ENCODE results near the gene KCTD17.

Gene KCTD17

DNA sequence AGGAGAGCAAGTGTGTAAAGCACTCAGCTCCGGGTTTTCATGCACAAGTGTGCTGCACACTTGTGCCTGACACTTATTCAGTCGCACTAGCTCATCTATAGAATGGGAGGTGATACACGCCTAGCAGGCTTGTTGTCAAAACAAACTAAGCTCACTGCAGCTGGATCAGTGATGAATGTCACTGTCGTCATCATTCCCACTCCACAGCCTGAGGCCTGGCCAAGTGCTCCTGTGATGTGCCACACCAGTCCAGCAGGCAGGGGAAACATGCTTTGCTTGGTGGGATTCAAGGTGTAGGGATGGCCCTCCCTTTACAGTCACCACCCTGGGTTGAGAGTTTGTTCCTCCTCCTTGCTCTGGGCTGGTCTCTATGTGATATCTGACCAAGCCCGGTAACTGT, 25.2 kb upstream of the KCTD17 start:
- Mint-ChIP-seq H3K4me3 (no peak overlapping the region), H3K27ac (no peak overlapping the region), H3K9me3 (no peaks in the 10 kb centered on the region), H3K36me3 (peaks cover 19% of the 10 kb centered on the region), H3K4me1 (peaks cover 14% of the 10 kb centered on the region)
- no peak for ATAC-seq
- DNase-seq (ENCODE audit: low spot score in 2 of 2) = no peak

DNA sequence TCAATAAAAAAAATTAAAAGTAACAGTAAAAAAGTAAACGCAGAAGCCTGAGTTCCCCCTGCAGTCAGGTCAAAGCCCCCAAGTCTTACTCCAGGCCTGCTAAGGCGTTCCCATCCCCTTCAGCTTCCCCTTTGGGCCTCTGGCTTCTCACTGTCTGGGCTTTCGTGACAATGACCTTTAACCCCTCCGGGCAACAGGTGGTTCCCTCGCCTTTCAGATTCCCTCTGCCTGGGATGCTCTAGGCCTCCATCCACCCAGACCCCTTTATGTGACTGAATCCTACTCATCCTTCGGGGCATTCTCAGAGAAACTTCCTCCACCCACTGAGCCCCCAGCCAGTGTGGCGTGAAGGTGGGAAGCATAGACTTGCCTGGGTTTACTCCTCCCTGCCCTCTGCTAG, 24.0 kb upstream of the KCTD17 start:
- H3K4me3 Mint-ChIP-seq = no peak overlapping the region
- peaks cover 5% of the 10 kb centered on the region for H3K4me1 Mint-ChIP-seq
- H3K9me3 Mint-ChIP-seq = no peaks in the 10 kb centered on the region
- peaks cover 19% of the 10 kb centered on the region for H3K36me3 Mint-ChIP-seq
- peak overlapping the region; percentile 26 for H3K27ac Mint-ChIP-seq
- ATAC-seq (no peak), DNase-seq (ENCODE audit: low spot score in 2 of 2) (no peak)

DNA sequence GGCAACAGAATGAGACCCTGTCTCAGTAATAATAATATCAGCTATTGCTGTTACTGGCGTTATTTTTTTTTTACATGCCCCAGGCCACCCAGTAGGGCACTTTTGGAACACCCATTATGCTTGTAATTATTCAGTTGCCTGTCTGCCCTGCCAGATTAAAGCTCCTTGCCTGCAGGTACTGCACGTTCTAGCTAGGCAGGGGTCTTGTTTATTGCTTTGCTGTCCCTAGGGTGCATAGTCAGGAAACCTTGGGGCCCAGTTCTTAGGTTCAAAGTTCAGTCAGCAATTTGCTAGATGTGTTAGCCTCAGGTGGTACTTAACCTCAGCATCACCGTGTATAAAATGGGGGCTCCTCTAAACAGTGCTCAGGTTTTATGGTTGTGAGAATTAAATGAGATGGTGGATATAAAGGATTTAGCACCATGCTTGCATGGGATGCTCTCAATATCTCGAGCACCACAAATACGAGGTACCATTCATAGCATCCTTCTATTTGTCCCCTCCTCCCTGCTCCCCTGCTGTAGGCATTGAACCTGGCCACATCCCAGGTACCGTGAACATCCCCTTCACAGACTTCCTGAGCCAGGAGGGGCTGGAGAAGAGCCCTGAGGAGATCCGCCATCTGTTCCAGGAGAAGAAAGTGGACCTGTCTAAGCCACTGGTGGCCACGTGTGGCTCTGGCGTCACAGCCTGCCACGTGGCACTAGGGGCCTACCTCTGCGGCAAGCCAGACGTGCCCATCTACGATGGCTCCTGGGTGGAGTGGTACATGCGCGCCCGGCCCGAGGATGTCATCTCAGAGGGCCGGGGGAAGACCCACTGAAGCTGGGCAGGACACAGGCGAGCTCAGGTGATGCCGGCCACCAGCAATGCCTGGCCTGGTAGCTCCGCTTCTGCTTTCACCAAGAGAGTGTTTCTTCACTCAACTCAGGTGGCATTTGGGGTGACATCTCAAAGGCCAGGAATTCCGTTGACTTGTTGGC, 22.6 kb upstream of the KCTD17 start:
- peaks cover 5% of the 10 kb centered on the region for H3K4me1 Mint-ChIP-seq
- no peak for DNase-seq (ENCODE audit: low spot score in 2 of 2)
- H3K4me3 Mint-ChIP-seq = no peak overlapping the region
- ATAC-seq = no peak
- H3K36me3 Mint-ChIP-seq = peaks cover 19% of the 10 kb centered on the region
- H3K9me3 Mint-ChIP-seq = no peaks in the 10 kb centered on the region
- H3K27ac Mint-ChIP-seq = no peak overlapping the region

DNA sequence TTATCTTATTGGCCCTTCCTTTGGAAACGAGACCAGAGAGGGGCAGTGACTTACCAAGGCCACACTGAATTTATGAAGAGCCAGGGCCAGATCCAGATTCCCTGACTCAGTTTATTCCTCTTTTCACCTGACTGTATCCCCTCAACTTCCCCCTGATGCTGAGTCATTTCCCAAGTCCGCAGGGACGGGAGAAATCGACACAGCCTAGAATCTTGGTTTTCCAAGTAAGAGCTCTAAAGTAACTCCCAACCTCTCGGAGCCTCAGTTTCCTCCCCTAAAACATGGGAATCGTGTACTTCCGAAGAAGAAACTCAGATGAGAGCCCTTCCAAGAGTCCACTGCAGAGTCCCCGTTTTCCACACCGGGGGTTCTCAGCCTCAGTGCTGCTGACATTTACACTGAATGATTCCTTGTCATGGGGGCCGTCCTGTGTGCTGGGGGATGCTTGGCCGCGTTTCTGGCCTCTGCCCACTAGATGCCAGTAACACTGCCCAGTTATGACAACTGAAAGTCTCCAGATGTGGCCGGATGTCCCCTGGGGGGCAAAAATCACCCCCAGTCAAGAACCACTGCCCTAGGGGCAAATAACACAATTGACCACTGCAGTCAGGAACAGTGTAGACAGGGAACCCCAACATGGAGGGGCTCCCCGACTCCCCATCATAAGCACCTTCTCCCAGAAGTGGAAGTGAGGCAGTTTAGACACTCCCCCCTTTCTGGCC, 20.8 kb upstream of the KCTD17 start:
- ATAC-seq = no peak
- H3K27ac Mint-ChIP-seq = peak overlapping the region; percentile 37

DNA sequence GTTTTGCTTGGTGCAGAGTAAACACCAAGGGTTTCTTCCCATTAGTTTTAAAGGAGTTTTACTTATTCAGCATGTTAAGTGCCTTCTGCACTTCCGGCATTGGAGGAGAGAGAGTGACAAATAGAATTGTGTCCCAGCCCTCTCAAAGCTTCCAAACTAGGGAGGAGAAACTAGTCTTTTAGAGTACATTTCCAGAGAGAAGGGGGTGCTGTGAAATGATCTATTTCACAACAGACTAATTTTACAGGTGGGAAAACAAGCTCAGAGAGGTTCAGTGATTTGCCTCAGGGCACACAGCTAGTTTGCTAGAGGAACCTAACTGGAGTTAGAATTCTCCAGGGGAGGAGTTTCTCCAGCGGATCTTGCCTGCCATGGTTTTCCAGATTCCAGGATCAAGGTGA, 19.4 kb upstream of the KCTD17 start:
- ATAC-seq = no peak
- Mint-ChIP-seq H3K4me3 (no peak overlapping the region), H3K36me3 (peaks cover 13% of the 10 kb centered on the region), H3K4me1 (no peaks in the 10 kb centered on the region), H3K9me3 (no peaks in the 10 kb centered on the region), H3K27ac (peak overlapping the region; percentile 37)
- no peak for DNase-seq (ENCODE audit: low spot score in 2 of 2)

More for the DNA sequence above, 20.8 kb upstream of the KCTD17 start:
- Mint-ChIP-seq H3K4me3 (no peak overlapping the region), H3K36me3 (peaks cover 13% of the 10 kb centered on the region), H3K9me3 (no peaks in the 10 kb centered on the region), H3K4me1 (no peaks in the 10 kb centered on the region)
- no peak for DNase-seq (ENCODE audit: low spot score in 2 of 2)

DNA sequence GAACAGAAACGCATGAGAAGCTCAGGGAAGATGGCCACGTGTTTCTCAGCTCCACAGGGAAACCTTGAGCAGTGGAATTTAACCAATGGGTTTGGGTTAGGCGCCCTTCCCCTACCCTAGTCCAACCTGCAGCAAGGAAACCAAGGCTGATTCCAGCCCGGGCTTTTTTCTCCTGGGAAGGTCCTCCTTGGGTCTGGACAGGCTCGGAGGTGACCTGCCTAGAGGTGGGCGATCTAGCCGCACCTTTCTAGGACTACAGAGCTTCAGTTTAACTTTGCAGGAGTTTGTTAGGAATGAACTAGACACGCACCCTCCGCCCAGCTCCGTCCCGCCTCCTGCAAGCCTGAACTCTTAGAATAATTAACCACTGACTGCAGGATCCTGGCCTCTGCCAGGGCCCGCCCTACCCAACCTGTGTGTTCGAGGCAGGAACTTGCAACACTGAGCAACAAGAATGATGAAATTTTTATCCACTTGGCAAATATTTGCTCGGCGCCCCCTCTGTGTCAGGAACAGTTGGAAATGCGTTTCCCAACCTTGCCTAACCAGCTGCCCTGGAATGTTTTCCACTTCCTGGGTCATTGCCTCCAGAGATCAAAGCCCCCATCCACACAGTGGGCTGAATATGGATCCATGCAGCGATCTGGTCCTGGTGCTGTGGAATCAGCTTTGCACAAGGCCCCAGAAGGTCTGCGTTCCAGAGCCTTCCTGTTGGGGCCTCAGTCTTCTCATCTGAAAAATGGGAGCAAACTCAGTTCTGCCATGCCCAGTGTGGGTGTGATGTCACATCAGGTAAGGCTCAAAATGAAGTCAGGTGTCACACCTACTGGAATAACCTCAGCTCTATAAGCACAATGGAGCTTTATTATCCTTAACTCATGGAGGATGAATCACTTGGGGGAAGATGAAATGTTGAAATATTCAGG, 18.7 kb upstream of the KCTD17 start:
- H3K4me1 Mint-ChIP-seq = no peaks in the 10 kb centered on the region
- no peak for ATAC-seq
- no peak for DNase-seq (ENCODE audit: low spot score in 2 of 2)
- H3K36me3 Mint-ChIP-seq = peaks cover 9% of the 10 kb centered on the region
- peak overlapping the region; percentile 40 for H3K27ac Mint-ChIP-seq
- no peak overlapping the region for H3K4me3 Mint-ChIP-seq
- no peaks in the 10 kb centered on the region for H3K9me3 Mint-ChIP-seq

DNA sequence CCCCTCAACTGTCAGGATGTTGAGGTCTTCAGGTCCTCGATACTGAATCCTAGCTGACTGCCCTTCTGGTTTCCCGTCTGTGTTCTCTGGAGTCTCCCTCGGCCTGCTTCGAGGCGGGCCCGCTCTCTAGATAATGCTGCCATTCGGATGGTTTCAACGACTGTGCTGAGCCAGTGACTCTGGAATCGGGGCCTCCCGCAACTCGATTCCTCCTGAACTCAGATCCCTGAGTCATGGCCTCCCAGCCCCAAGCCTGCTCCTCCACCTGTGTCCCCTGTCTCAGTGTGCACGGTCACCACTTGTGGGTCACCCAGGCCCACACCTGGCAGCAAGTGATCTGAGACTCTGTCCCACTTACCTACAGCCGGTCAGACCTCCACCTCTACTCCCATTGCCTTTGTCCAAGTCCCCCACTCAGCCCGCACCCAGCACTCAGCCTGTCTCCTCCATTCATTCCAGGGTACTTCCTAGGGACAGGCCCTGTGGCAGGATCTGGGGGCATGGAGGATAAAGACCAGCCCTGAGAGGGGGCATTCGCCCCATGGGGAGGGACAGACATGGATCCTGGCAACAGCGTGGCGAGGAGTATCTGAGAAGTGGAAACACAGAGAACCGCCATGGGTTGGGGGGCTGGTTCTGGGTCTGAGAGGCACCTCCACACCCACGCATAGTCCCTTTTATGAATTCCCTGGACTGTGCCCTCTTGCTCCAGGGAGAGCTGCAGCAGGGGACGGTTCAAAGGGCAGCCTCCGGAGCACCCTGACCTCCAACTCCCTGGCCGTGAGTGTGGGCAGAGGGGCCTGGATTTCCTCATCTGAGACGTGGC, 17.7 kb upstream of the KCTD17 start:
- ATAC-seq (no peak), DNase-seq (ENCODE audit: low spot score in 2 of 2) (no peak)
- H3K36me3 Mint-ChIP-seq = peaks cover 8% of the 10 kb centered on the region
- H3K4me3 Mint-ChIP-seq = no peak overlapping the region
- H3K9me3 Mint-ChIP-seq = no peaks in the 10 kb centered on the region
- no peaks in the 10 kb centered on the region for H3K4me1 Mint-ChIP-seq
- peak overlapping the region; percentile 40 for H3K27ac Mint-ChIP-seq

DNA sequence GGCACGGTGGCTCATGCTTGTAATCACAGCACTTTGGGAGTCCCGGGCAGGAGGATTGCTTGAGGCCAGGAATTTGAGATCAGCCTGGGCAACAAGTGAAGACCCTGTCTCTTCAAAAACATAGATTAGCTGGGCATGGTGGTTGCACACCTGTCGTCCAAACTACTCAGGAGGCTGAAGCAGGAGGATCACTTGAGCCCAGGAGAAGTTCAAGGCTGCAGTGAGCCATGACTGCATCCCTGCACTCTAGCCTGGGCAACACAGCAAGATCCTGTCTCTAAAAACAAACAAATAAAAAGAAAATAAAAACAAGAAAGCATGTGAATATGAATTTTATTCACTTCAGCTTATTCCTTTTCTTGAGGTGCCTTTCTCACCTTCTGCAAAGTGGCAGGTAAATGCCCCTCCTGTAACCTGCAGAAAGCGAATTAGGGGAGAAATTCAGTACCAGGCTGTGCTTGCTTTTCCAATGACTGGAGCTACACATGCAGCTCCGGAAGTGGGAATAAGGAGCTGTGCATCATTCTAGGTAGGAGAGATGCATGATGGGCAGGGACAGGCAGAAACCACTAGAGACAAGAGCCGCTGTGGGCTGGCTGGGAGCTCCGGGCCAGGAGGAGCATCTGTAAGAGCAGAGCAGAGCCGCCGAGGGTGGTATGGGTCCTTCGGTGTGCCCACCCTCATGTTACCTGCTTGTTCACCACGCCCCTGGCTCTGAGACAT, 14.7 kb upstream of the KCTD17 start:
- H3K4me1 Mint-ChIP-seq = peaks cover 6% of the 10 kb centered on the region
- no peak overlapping the region for H3K4me3 Mint-ChIP-seq
- no peak for ATAC-seq
- DNase-seq (ENCODE audit: low spot score in 2 of 2) = no peak
- H3K27ac Mint-ChIP-seq = no peak overlapping the region
- H3K9me3 Mint-ChIP-seq = no peaks in the 10 kb centered on the region
- H3K36me3 Mint-ChIP-seq = no peaks in the 10 kb centered on the region

DNA sequence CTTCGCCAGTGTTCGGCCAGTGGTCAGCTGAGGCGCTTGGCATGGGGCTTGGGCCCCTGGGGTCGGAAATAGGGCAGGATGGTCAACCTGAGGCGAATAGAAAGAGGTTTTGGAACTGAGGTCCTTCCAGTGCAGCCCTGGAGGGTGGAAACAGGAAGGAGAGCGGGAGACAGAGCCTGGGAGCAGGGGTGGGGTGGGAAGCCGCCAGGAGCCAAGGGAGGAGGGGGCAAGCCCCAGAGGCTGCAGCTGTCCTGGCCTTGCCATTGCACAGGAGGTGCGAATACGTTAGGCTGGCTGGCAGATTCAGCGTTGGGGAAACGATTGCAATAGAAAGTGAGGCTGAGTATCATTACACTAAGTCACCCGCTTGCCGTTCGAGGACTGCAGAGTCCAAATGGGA, 13.9 kb upstream of the KCTD17 start:
- no peak for DNase-seq (ENCODE audit: low spot score in 2 of 2)
- no peak for ATAC-seq
- H3K36me3 Mint-ChIP-seq = no peaks in the 10 kb centered on the region
- no peak overlapping the region for H3K4me3 Mint-ChIP-seq
- no peak overlapping the region for H3K27ac Mint-ChIP-seq
- H3K4me1 Mint-ChIP-seq = peaks cover 6% of the 10 kb centered on the region
- no peaks in the 10 kb centered on the region for H3K9me3 Mint-ChIP-seq

DNA sequence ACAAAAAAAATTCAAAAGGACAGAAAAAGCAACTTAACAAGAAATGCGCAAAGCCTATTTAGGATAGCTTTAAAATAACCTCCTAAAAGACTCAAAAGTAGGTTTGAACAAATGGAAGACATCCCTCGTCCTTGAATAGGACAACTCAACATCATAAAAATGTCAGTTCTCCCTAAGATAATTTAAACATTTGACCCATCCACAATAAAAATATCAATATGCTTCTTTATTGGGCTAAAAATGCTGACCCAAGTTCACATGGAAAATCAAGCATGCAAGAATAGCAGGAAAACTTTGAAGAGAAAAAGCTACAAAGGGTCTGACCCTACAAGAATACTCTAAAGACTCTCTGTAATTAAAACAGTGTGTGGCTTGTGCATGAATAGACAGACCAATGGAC, 12.1 kb upstream of the KCTD17 start:
- Mint-ChIP-seq H3K27ac (no peak overlapping the region), H3K4me1 (peaks cover 6% of the 10 kb centered on the region), H3K36me3 (no peaks in the 10 kb centered on the region), H3K9me3 (no peaks in the 10 kb centered on the region), H3K4me3 (no peak overlapping the region)
- DNase-seq (ENCODE audit: low spot score in 2 of 2) (no peak), ATAC-seq (no peak)

DNA sequence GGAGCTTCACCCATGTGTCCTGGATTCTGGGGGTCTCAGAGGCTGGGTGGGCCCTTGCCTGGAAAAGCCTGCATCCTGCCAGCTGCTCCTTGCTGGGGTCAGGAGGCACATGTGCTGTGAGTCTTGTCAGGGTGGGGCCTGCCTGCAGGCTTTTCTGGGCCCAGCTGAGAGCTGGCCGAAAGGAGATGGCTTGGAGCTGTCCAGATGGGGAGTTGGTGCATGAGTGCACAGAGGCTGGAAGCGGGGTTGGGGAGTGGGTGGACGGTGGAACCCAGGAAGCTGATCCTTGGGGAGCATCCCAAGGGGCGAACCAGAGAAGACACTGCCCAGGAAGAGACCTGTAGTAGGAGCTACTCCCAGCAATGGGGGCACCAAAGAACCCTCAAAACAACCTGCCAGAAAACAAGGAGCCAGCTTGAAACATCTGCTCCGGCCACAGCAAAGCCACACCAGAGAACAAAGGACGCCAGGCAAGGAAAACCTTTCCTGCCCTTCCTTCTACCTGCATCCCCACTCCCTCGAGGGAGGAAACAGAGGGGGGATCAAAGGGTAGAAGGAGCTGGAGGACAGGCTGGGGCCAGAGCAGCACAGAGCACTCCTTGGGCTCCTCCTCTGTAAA, 8.2 kb upstream of the KCTD17 start:
- Mint-ChIP-seq H3K36me3 (no peaks in the 10 kb centered on the region), H3K4me1 (peaks cover 16% of the 10 kb centered on the region), H3K4me3 (no peak overlapping the region), H3K9me3 (no peaks in the 10 kb centered on the region), H3K27ac (no peak overlapping the region)
- ATAC-seq (no peak), DNase-seq (ENCODE audit: low spot score in 2 of 2) (no peak)

DNA sequence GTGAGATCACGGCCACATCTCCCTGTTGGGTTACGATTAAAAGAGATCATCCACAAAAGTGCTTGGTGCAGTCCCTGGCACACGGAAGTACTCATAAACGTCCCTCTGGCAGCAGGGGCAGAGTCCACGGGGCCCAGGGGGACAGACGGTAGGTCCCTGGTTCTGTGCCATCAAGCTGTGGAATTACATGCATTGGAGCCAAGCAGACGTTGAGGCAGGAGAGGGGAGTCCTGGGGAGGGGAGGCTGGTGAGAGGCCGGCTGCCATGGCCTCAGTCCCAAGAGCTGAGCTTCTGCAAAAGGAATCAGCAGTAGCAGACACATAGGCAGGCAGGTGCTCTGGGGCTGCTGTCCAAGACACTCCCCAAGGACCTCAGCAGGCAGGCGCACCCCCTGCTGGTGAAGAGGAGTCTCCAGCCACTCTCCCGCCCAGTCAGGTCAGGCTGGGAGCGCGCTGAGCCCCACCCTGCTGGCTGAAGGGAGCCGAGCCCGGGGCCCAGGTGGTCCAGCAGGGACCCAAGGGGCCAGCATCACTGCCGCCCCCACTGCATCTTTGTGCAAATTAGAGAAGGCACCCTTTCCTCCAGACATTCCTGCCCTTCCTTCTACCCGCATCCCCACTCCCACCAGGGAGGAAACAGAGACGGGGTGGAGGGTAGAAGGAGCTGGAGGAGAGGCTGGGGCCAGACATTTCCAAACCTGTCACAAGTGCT, 7.6 kb upstream of the KCTD17 start:
- peak; percentile 90 for ATAC-seq
- H3K4me3 Mint-ChIP-seq = no peak overlapping the region
- peaks cover 16% of the 10 kb centered on the region for H3K4me1 Mint-ChIP-seq
- peak; percentile 52 to 71 for DNase-seq (ENCODE audit: low spot score in 2 of 2)
- H3K9me3 Mint-ChIP-seq = no peaks in the 10 kb centered on the region
- H3K36me3 Mint-ChIP-seq = no peaks in the 10 kb centered on the region
- no peak overlapping the region for H3K27ac Mint-ChIP-seq

Measured in stimulated activated effector memory CD8-positive, alpha-beta T cell treated with anti-CD3 and anti-CD28 coated beads, Interleukin-12 subunit alpha, Interleukin-12 subunit beta, amount 100 ng/mL, for 72 hours (primary cell).